ENCODE measurements around the gene HOXC6.

DNA sequence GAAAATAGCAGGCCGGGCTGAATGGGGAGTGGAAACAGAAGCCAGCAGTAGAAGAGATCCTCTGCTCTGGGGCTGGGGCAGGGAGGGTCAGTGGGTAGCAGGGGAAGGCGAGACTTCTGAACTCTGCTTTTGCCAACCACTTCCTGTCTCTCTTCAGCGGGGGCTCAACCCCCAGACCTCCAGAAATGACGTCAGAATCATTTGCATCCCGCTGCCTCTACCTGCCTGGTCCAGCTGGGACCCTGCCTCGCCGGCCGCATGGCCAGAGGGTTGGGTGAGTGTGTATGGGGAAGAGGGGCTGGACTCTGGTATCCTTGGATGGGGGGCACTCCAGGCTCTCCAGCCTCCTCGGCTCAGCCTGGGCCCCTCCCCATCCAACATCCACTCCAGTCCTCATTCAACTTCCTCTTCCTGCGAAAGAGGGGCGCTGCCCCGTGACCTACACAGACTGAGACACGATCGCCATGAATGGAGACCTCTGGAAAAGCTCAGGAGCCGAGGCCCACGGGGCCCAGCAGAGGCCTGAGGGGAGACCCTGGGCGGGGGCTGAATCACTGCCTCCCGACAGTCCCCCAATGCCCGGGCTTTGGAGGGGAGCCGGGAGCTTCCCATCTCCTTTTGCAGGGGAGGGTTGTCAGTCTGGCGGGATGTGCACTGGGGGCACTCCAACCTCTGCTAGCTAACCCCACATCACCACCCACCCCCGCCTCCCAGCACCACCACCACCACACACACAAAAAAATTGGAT is 24.9 kb downstream of the HOXC6 start:
- TF ChIP-seq, protein P1, sequence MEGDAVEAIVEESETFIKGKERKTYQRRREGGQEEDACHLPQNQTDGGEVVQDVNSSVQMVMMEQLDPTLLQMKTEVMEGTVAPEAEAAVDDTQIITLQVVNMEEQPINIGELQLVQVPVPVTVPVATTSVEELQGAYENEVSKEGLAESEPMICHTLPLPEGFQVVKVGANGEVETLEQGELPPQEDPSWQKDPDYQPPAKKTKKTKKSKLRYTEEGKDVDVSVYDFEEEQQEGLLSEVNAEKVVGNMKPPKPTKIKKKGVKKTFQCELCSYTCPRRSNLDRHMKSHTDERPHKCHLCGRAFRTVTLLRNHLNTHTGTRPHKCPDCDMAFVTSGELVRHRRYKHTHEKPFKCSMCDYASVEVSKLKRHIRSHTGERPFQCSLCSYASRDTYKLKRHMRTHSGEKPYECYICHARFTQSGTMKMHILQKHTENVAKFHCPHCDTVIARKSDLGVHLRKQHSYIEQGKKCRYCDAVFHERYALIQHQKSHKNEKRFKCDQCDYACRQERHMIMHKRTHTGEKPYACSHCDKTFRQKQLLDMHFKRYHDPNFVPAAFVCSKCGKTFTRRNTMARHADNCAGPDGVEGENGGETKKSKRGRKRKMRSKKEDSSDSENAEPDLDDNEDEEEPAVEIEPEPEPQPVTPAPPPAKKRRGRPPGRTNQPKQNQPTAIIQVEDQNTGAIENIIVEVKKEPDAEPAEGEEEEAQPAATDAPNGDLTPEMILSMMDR (IDR thresholded peaks at IDR 0.05), result no peak
- no peak for TF ChIP-seq EP300 (IDR thresholded peaks at IDR 0.05)
